Loucy (cell line): Measurements from ENCODE around the gene TTBK2.

Experiments
- H2AFZ ChIP-seq: fragments of 200-600 bp; sonication (generic); 2 replicates; pipeline ENCODE4 v1.6.0; 2016; ENCODE audit warnings: antibody characterized with exemption, mild to moderate bottlenecking, low read length, moderate library complexity
- H3F3A ChIP-seq: fragments of 200-600 bp; 2 replicates; pipeline ENCODE4 v1.6.0; 2016; ENCODE audit warnings: antibody characterized with exemption, low read depth, mild to moderate bottlenecking
- H3K27me3 ChIP-seq: fragments of 200-600 bp; sonication (generic); 2 replicates; pipeline ENCODE4 v1.6.1; 2014; ENCODE audit warnings: low read length, mild to moderate bottlenecking; ENCODE audit not compliant: insufficient read depth, poor library complexity, severe bottlenecking
- H3K36me3 ChIP-seq: fragments of 200-600 bp; sonication (generic); 2 replicates; pipeline ENCODE4 v1.6.1; 2016; ENCODE audit warnings: low read length; ENCODE audit not compliant: insufficient read depth
- H3K4me1 ChIP-seq: fragments of 200-600 bp; sonication (generic); 2 replicates; pipeline ENCODE4 v1.5.1; 2014; ENCODE audit warnings: low read length, mild to moderate bottlenecking; ENCODE audit not compliant: insufficient read depth, poor library complexity, severe bottlenecking
- H3K4me2 ChIP-seq: fragments of 200-600 bp; sonication (generic); 2 replicates; pipeline ENCODE4 v1.6.0; 2014; ENCODE audit warnings: antibody characterized with exemption, low read length, low read depth, mild to moderate bottlenecking; ENCODE audit not compliant: poor library complexity, severe bottlenecking
- H3K4me3 ChIP-seq: fragments of 200-600 bp; sonication (generic); 2 replicates; pipeline ENCODE4 v1.5.1; 2014; ENCODE audit warnings: low read length, mild to moderate bottlenecking, mixed read lengths; ENCODE audit not compliant: poor library complexity, severe bottlenecking
- H3K79me2 ChIP-seq: fragments of 200-600 bp; sonication (generic); 2 replicates; pipeline ENCODE4 v1.6.1; 2014; ENCODE audit warnings: low read length; ENCODE audit not compliant: insufficient read depth
- H3K9ac ChIP-seq: fragments of 200-600 bp; sonication (generic); 2 replicates; pipeline ENCODE4 v1.6.0; 2014; ENCODE audit warnings: mild to moderate bottlenecking, low read depth, low read length, moderate library complexity; ENCODE audit not compliant: poor library complexity, severe bottlenecking
- H3K9me2 ChIP-seq: fragments of 200-600 bp; sonication (generic); replicated peaks from 2 replicates; pipeline ENCODE4 v1.6.1; 2016; ENCODE audit warnings: low read depth, low read length, mixed read lengths
- H3K9me3 ChIP-seq: fragments of 200-600 bp; sonication (generic); 2 replicates; pipeline ENCODE4 v1.6.1; 2014; ENCODE audit warnings: mild to moderate bottlenecking, antibody characterized with exemption, low read length, low read depth; ENCODE audit not compliant: insufficient read depth
- H4K20me1 ChIP-seq: fragments of 200-600 bp; sonication (generic); 2 replicates; pipeline ENCODE4 v1.6.0; 2014; ENCODE audit warnings: antibody characterized with exemption, low read length, mild to moderate bottlenecking; ENCODE audit not compliant: insufficient read depth, poor library complexity, severe bottlenecking
- CTCF ChIP-seq: fragments of 200-600 bp; sonication (generic); conservative IDR thresholded peaks from 2 replicates; pipeline ENCODE4 v1.5.1; 2014; ENCODE audit warnings: mild to moderate bottlenecking, antibody characterized with exemption, low read length
- EZH2phosphoT487 ChIP-seq: fragments of 200-600 bp; IDR thresholded peaks from 2 replicates; pipeline ENCODE4 v1.6.1; 2018; ENCODE audit warnings: antibody characterized with exemption, mild to moderate bottlenecking, moderate library complexity, borderline replicate concordance

The TTBK2 gene

GRCh38 chr15:42915654-42916315 lies 4.8 kb downstream of the TTBK2 start:
- peak overlapping the region; percentile 53 for H3K9ac ChIP-seq
- peaks cover 75% of the 10 kb centered on the region for H3K79me2 ChIP-seq
- H3K27me3 ChIP-seq = no peaks in the 10 kb centered on the region
- H3F3A ChIP-seq = 0 out of 2 replicates have a peak, but pooled peaks cover 4% of the 10 kb centered on the region
- H3K9me2 ChIP-seq = no peaks in the 10 kb centered on the region
- H3K4me2 ChIP-seq = peak overlapping the region; percentile 80
- no peaks in the 10 kb centered on the region for H3K36me3 ChIP-seq
- H2AFZ ChIP-seq = no peak overlapping the region
- H3K4me1 ChIP-seq = peaks cover 42% of the 10 kb centered on the region
- H3K4me3 ChIP-seq = peak overlapping the region; percentile 71
- TF ChIP-seq CTCF (no peak), EZH2phosphoT487 (no peak)
- H3K9me3 ChIP-seq = no peaks in the 10 kb centered on the region
- H4K20me1 ChIP-seq = peaks cover 32% of the 10 kb centered on the region

GRCh38 chr15:42914728-42915497 lies 5.7 kb downstream of the TTBK2 start:
- Histone ChIP-seq H3K9me2 (no peaks in the 10 kb centered on the region), H3K4me1 (peaks cover 41% of the 10 kb centered on the region), H3K27me3 (no peaks in the 10 kb centered on the region), H3K9ac (peak overlapping the region; percentile 53), H3K79me2 (peaks cover 70% of the 10 kb centered on the region), H3K9me3 (no peaks in the 10 kb centered on the region), H3K4me3 (peak overlapping the region; percentile 71), H3K4me2 (peak overlapping the region; percentile 80), H3K36me3 (no peaks in the 10 kb centered on the region), H4K20me1 (peaks cover 27% of the 10 kb centered on the region), H2AFZ (peak overlapping the region; percentile 24), H3F3A (0 out of 2 replicates have a peak, but pooled peaks cover 4% of the 10 kb centered on the region)
- TF ChIP-seq CTCF (no peak), EZH2phosphoT487 (no peak)

- Histone ChIP-seq H3F3A (no peaks in the 10 kb centered on the region), H3K36me3 (no peaks in the 10 kb centered on the region), H3K4me2 (no peak overlapping the region), H3K9me3 (no peaks in the 10 kb centered on the region), H3K4me3 (no peak overlapping the region), H3K4me1 (peaks cover 17% of the 10 kb centered on the region), H3K9me2 (no peaks in the 10 kb centered on the region), H2AFZ (no peak overlapping the region), H3K9ac (no peak overlapping the region), H4K20me1 (no peaks in the 10 kb centered on the region), H3K27me3 (no peaks in the 10 kb centered on the region), H3K79me2 (peaks cover 57% of the 10 kb centered on the region)
- no peak for TF ChIP-seq CTCF
- TF ChIP-seq EZH2phosphoT487 = no peak
Observed at GRCh38 chr15:42911058-42911592, 9.5 kb downstream of the TTBK2 start.
